ENCODE measurements around the gene CWF19L2. TPM values are rescaled to one million over a fixed set of nuclear protein-coding genes. Genes with fewer than 3 reads are reported as not detected.

CWF19L2 gene
- total RNA-seq, 1 donor from 2014 or later: 13.4 TPM

- no peaks in the 10 kb centered on the region for H3K27me3 Mint-ChIP-seq
- H3K4me1 Mint-ChIP-seq (ENCODE audit: unreplicated experiment): no peaks in the 10 kb centered on the region
- no peaks in the 10 kb centered on the region for H3K9me3 Mint-ChIP-seq
- no peak overlapping the region for H3K27ac Mint-ChIP-seq
- no peak overlapping the region for H3K4me3 Mint-ChIP-seq
- no peak for DNase-seq (ENCODE audit: extremely low spot score, unreplicated experiment)
- no peaks in the 10 kb centered on the region for H3K36me3 Mint-ChIP-seq
- no peak for TF ChIP-seq CTCF (conservative IDR thresholded peaks at IDR 0.05)
These were observed 85.2 kb downstream of the CWF19L2 start for GRCh38 chr11:107372439-107372838.

GRCh38 chr11:107370390-107370789, 87.2 kb downstream of the CWF19L2 start:
- no peak for DNase-seq (ENCODE audit: extremely low spot score, unreplicated experiment)
- Mint-ChIP-seq H3K27me3 (no peaks in the 10 kb centered on the region), H3K9me3 (no peaks in the 10 kb centered on the region), H3K4me1 (ENCODE audit: unreplicated experiment) (no peaks in the 10 kb centered on the region), H3K4me3 (no peak overlapping the region), H3K27ac (no peak overlapping the region), H3K36me3 (no peaks in the 10 kb centered on the region)
- no peak for TF ChIP-seq CTCF (conservative IDR thresholded peaks at IDR 0.05)

- H3K27ac Mint-ChIP-seq: no peak overlapping the region
These were observed 97.9 kb downstream of the CWF19L2 start for GRCh38 chr11:107359701-107360100.

GRCh38 chr11:107357877-107358276, 99.7 kb downstream of the CWF19L2 start:
- no peak for TF ChIP-seq CTCF (conservative IDR thresholded peaks at IDR 0.05)
- Mint-ChIP-seq H3K27ac (no peak overlapping the region), H3K27me3 (no peaks in the 10 kb centered on the region), H3K9me3 (peaks cover 10% of the 10 kb centered on the region), H3K36me3 (peaks cover 28% of the 10 kb centered on the region), H3K4me1 (ENCODE audit: unreplicated experiment) (no peaks in the 10 kb centered on the region), H3K4me3 (no peak overlapping the region)
- no peak for DNase-seq (ENCODE audit: extremely low spot score, unreplicated experiment)

More at GRCh38 chr11:107359701-107360100, 97.9 kb downstream of the CWF19L2 start:
- Mint-ChIP-seq H3K27me3 (no peaks in the 10 kb centered on the region), H3K9me3 (peaks cover 10% of the 10 kb centered on the region), H3K4me3 (no peak overlapping the region), H3K4me1 (ENCODE audit: unreplicated experiment) (no peaks in the 10 kb centered on the region), H3K36me3 (peaks cover 28% of the 10 kb centered on the region)
- no peak for DNase-seq (ENCODE audit: extremely low spot score, unreplicated experiment)
- TF ChIP-seq CTCF (conservative IDR thresholded peaks at IDR 0.05): no peak

GRCh38 chr11:107354780-107355179, 102.8 kb downstream of the CWF19L2 start:
- H3K4me3 Mint-ChIP-seq: no peak overlapping the region
- DNase-seq (ENCODE audit: extremely low spot score, unreplicated experiment): no peak
- H3K36me3 Mint-ChIP-seq: peaks cover 18% of the 10 kb centered on the region
- peaks cover 2% of the 10 kb centered on the region for H3K9me3 Mint-ChIP-seq
- no peaks in the 10 kb centered on the region for H3K4me1 Mint-ChIP-seq (ENCODE audit: unreplicated experiment)
- no peaks in the 10 kb centered on the region for H3K27me3 Mint-ChIP-seq
- TF ChIP-seq CTCF (conservative IDR thresholded peaks at IDR 0.05): no peak
- H3K27ac Mint-ChIP-seq: no peak overlapping the region

GRCh38 chr11:107337917-107338316, 119.7 kb downstream of the CWF19L2 start:
- Mint-ChIP-seq H3K9me3 (peaks cover 5% of the 10 kb centered on the region), H3K27me3 (no peaks in the 10 kb centered on the region), H3K4me1 (ENCODE audit: unreplicated experiment) (no peaks in the 10 kb centered on the region), H3K27ac (no peak overlapping the region), H3K4me3 (no peak overlapping the region), H3K36me3 (peaks cover 5% of the 10 kb centered on the region)
- TF ChIP-seq CTCF (conservative IDR thresholded peaks at IDR 0.05): no peak
- no peak for DNase-seq (ENCODE audit: extremely low spot score, unreplicated experiment)

All from type B pancreatic cell (in vitro differentiated cells).